SK-N-SH treated with all-trans-retinoic acid at 6 μM for 48 hours (cell line): ENCODE results near the gene REXO4.

Source experiments
- CSDC2 ChIP-seq: fragments of 250-450 bp; sonication (Bioruptor Pico); IDR thresholded peaks from 2 replicates; pipeline ENCODE4 v1.5.0; 2020; ENCODE audit warnings: mild to moderate bottlenecking, moderate library complexity
- ESRRG ChIP-seq: fragments of 250-450 bp; sonication (Bioruptor Pico); IDR thresholded peaks from 2 replicates; pipeline ENCODE4 v1.6.1; 2021; ENCODE audit warnings: mild to moderate bottlenecking
- RARB ChIP-seq: fragments of 250-450 bp; sonication (Bioruptor Pico); IDR thresholded peaks from 2 replicates; pipeline ENCODE4 v1.8.0; 2021; ENCODE audit warnings: mild to moderate bottlenecking, moderate library complexity
- TCF4 ChIP-seq: fragments of 250-450 bp; sonication (Bioruptor Pico); IDR thresholded peaks from 2 replicates; pipeline ENCODE4 v1.8.0; 2021; ENCODE audit warnings: mild to moderate bottlenecking, moderate library complexity, borderline replicate concordance
- ZFP30 ChIP-seq: fragments of 450-650 bp; formaldehyde crosslinking; IDR thresholded peaks from 2 replicates; pipeline ENCODE4 v1.5.0; 2022; ENCODE audit warnings: mild to moderate bottlenecking, moderate library complexity
- ZNF565 ChIP-seq: fragments of 450-650 bp; formaldehyde crosslinking; conservative IDR thresholded peaks from 2 replicates; pipeline ENCODE4 v1.5.0; 2020; ENCODE audit warnings: low read depth, mild to moderate bottlenecking, moderate library complexity
- ZNF8 ChIP-seq: fragments of 450-650 bp; formaldehyde crosslinking; IDR thresholded peaks from 2 replicates; pipeline ENCODE4 v1.5.0; 2020; ENCODE audit warnings: mild to moderate bottlenecking, moderate library complexity
- TF ChIP-seq, protein P1 (sequence below): fragments of 250-450 bp; sonication (Bioruptor Pico); IDR thresholded peaks from 2 replicates; pipeline ENCODE4 v1.5.1; 2020; ENCODE audit warnings: low read depth, mild to moderate bottlenecking, moderate library complexity
- TF ChIP-seq, protein P2 (sequence below): fragments of 250-450 bp; sonication (Bioruptor Pico); IDR thresholded peaks from 2 replicates; pipeline ENCODE4 v1.5.0; 2020; ENCODE audit warnings: mild to moderate bottlenecking, moderate library complexity

DNA sequence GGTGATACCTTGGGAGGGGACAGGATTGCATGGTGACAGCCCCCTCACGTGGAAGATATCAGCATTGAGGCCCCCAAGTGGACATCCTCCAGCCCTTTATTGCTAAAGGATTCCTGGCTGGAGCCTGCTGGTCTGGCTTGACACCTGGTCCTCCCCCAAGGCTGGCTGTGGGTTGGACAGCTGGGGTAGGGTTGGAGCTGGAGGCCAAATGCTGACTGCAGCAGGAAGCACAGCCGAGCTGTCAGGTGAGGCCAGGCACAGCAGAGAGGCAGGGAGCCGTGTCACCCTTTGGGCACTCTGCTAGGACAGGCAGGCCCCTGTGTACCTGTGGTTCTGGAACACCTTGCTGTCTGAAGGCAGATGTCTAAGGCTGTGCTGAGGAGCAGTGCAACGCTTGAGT is 44.2 kb upstream of the REXO4 start:
- TF ChIP-seq ZNF565 = no peak
- TF ChIP-seq, protein P1, sequence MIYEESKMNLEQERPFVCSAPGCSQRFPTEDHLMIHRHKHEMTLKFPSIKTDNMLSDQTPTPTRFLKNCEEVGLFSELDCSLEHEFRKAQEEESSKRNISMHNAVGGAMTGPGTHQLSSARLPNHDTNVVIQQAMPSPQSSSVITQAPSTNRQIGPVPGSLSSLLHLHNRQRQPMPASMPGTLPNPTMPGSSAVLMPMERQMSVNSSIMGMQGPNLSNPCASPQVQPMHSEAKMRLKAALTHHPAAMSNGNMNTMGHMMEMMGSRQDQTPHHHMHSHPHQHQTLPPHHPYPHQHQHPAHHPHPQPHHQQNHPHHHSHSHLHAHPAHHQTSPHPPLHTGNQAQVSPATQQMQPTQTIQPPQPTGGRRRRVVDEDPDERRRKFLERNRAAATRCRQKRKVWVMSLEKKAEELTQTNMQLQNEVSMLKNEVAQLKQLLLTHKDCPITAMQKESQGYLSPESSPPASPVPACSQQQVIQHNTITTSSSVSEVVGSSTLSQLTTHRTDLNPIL (CRISPR knock-in tag) = no peak
- TF ChIP-seq ESRRG = no peak
- no peak for TF ChIP-seq ZNF8 (CRISPR knock-in tag)
- TF ChIP-seq CSDC2 (CRISPR knock-in tag) = no peak
- TF ChIP-seq TCF4 = no peak
- TF ChIP-seq ZFP30 = no peak
- TF ChIP-seq RARB (CRISPR knock-in tag) = no peak
- TF ChIP-seq, protein P2, sequence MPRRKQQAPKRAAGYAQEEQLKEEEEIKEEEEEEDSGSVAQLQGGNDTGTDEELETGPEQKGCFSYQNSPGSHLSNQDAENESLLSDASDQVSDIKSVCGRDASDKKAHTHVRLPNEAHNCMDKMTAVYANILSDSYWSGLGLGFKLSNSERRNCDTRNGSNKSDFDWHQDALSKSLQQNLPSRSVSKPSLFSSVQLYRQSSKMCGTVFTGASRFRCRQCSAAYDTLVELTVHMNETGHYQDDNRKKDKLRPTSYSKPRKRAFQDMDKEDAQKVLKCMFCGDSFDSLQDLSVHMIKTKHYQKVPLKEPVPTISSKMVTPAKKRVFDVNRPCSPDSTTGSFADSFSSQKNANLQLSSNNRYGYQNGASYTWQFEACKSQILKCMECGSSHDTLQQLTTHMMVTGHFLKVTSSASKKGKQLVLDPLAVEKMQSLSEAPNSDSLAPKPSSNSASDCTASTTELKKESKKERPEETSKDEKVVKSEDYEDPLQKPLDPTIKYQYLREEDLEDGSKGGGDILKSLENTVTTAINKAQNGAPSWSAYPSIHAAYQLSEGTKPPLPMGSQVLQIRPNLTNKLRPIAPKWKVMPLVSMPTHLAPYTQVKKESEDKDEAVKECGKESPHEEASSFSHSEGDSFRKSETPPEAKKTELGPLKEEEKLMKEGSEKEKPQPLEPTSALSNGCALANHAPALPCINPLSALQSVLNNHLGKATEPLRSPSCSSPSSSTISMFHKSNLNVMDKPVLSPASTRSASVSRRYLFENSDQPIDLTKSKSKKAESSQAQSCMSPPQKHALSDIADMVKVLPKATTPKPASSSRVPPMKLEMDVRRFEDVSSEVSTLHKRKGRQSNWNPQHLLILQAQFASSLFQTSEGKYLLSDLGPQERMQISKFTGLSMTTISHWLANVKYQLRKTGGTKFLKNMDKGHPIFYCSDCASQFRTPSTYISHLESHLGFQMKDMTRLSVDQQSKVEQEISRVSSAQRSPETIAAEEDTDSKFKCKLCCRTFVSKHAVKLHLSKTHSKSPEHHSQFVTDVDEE (CRISPR knock-in tag) = no peak
